ENCODE data around the gene ZBED5.

The ZBED5 gene

GRCh38 chr11:10898003-10898762, 40.3 kb upstream of the ZBED5 start:
- DNase-seq (ENCODE audit: low read depth) = no peak
- TF ChIP-seq CTCF (IDR thresholded peaks at IDR 0.05; ENCODE audit: low read depth, low read length, missing control alignments) = no peak
- no peak overlapping the region for H3K4me3 ChIP-seq (ENCODE audit: low read depth, low read length)

- no peak for DNase-seq (ENCODE audit: low read depth)
- H3K4me3 ChIP-seq (ENCODE audit: low read depth, low read length) = no peak overlapping the region
- TF ChIP-seq CTCF (IDR thresholded peaks at IDR 0.05; ENCODE audit: low read depth, low read length, missing control alignments) = no peak
Measured at GRCh38 chr11:10897150-10897549, 39.3 kb upstream of the ZBED5 start.

- TF ChIP-seq CTCF (IDR thresholded peaks at IDR 0.05; ENCODE audit: low read depth, low read length, missing control alignments) = no peak
- DNase-seq (ENCODE audit: low read depth) = no peak
- no peak overlapping the region for H3K4me3 ChIP-seq (ENCODE audit: low read depth, low read length)
Measured at GRCh38 chr11:10896493-10896892, 38.6 kb upstream of the ZBED5 start.

- no peak for TF ChIP-seq CTCF (IDR thresholded peaks at IDR 0.05; ENCODE audit: low read depth, low read length, missing control alignments)
- no peak overlapping the region for H3K4me3 ChIP-seq (ENCODE audit: low read depth, low read length)
- no peak for DNase-seq (ENCODE audit: low read depth)
Measured at GRCh38 chr11:10895285-10895684, 37.4 kb upstream of the ZBED5 start.

GRCh38 chr11:10894666-10895065, 36.8 kb upstream of the ZBED5 start:
- no peak for TF ChIP-seq CTCF (IDR thresholded peaks at IDR 0.05; ENCODE audit: low read depth, low read length, missing control alignments)
- no peak for DNase-seq (ENCODE audit: low read depth)
- H3K4me3 ChIP-seq (ENCODE audit: low read depth, low read length) = no peak overlapping the region

- TF ChIP-seq CTCF (IDR thresholded peaks at IDR 0.05; ENCODE audit: low read depth, low read length, missing control alignments) = no peak
- no peak for DNase-seq (ENCODE audit: low read depth)
- H3K4me3 ChIP-seq (ENCODE audit: low read depth, low read length) = no peak overlapping the region
Measured at GRCh38 chr11:10893714-10894151, 35.9 kb upstream of the ZBED5 start.

GRCh38 chr11:10892250-10892649, 34.4 kb upstream of the ZBED5 start:
- no peak overlapping the region for H3K4me3 ChIP-seq (ENCODE audit: low read depth, low read length)
- TF ChIP-seq CTCF (IDR thresholded peaks at IDR 0.05; ENCODE audit: low read depth, low read length, missing control alignments) = no peak
- DNase-seq (ENCODE audit: low read depth) = no peak
